Neuronal stem cell (in vitro differentiated cells): ENCODE measurements around the gene RNF114.

ENCODE experiments used
- DNase-seq: peaks from one replicate; pipeline ENCODE4 v3.0.0-alpha.2; 2013; ENCODE audit warnings: low spot score
- H2AFZ ChIP-seq: one replicate; pipeline ENCODE4 v1.6.1; 2013; ENCODE audit warnings: mild to moderate bottlenecking, low read length, inconsistent platforms
- H2AK5ac ChIP-seq: 2 replicates; pipeline ENCODE4 v1.6.1; 2013; ENCODE audit warnings: low read depth, mild to moderate bottlenecking, inconsistent platforms, low read length, moderate library complexity, mixed read lengths
- H2BK120ac ChIP-seq: 2 replicates; pipeline ENCODE4 v1.6.1; 2013; ENCODE audit warnings: low read depth, mild to moderate bottlenecking, inconsistent platforms, low read length, moderate library complexity, mixed read lengths
- H2BK12ac ChIP-seq: one replicate; pipeline ENCODE4 v1.6.1; 2013; ENCODE audit warnings: low read length, inconsistent platforms
- H2BK15ac ChIP-seq: 2 replicates; pipeline ENCODE4 v1.6.1; 2013; ENCODE audit warnings: mild to moderate bottlenecking, low read length, inconsistent platforms, mixed read lengths
- H2BK5ac ChIP-seq: one replicate; pipeline ENCODE4 v1.6.1; 2013; ENCODE audit warnings: inconsistent platforms, mild to moderate bottlenecking, low read length, moderate library complexity
- H3K14ac ChIP-seq: one replicate; pipeline ENCODE4 v1.6.1; 2013; ENCODE audit warnings: low read length, inconsistent platforms
- H3K18ac ChIP-seq: 2 replicates; pipeline ENCODE4 v1.6.1; 2013; ENCODE audit warnings: low read length, inconsistent platforms
- H3K23ac ChIP-seq: 2 replicates; pipeline ENCODE4 v1.6.1; 2013; ENCODE audit warnings: low read depth, mild to moderate bottlenecking, mixed read lengths, low read length, inconsistent platforms; ENCODE audit not compliant: poor library complexity
- H3K27ac ChIP-seq: replicated peaks from 3 replicates; pipeline ENCODE4 v1.5.1; 2013; ENCODE audit warnings: low read length, inconsistent platforms
- H3K27me3 ChIP-seq, 3 experiments: 2 replicates each; pipeline ENCODE4 v1.6.1; 2013; ENCODE audit warnings: low read length in 3 of 3, mild to moderate bottlenecking in 2 of 3, inconsistent platforms in 1 of 3, low read depth in 1 of 3, mixed read lengths in 1 of 3, moderate library complexity in 1 of 3; ENCODE audit not compliant: control insufficient read depth in 3 of 3, insufficient read depth in 3 of 3
- H3K36me3 ChIP-seq, 2 donors: replicated peaks in 1 of 2; 2 replicates each; pipeline ENCODE4 v1.6.1; 2013; ENCODE audit warnings: low read length in 2 of 2; ENCODE audit not compliant: control insufficient read depth in 2 of 2, insufficient read depth in 2 of 2
- H3K4ac ChIP-seq: 2 replicates; pipeline ENCODE4 v1.6.1; 2013; ENCODE audit warnings: inconsistent platforms, mild to moderate bottlenecking, low read length, moderate library complexity
- H3K4me1 ChIP-seq, 2 donors: 1 replicate in 1 of 2; 2 replicates in 1 of 2; pipeline ENCODE4 v1.6.1; 2013; ENCODE audit warnings: low read length in 2 of 2, low read depth in 1 of 2; ENCODE audit not compliant: control insufficient read depth in 2 of 2, insufficient read depth in 1 of 2
- H3K4me2 ChIP-seq: one replicate; pipeline ENCODE4 v1.6.1; 2013; ENCODE audit warnings: mild to moderate bottlenecking, low read length, inconsistent platforms; ENCODE audit not compliant: insufficient read depth, poor library complexity, severe bottlenecking
- H3K4me3 ChIP-seq, 2 donors: 2 replicates each; pipeline ENCODE4 v1.5.1; 2013; ENCODE audit warnings: low read length in 2 of 2, mild to moderate bottlenecking in 2 of 2, inconsistent platforms in 1 of 2, moderate library complexity in 1 of 2
- H3K79me1 ChIP-seq: one replicate; pipeline ENCODE4 v1.6.1; 2013; ENCODE audit warnings: low read depth, mild to moderate bottlenecking, inconsistent platforms, low read length, moderate library complexity
- H3K9ac ChIP-seq: one replicate; pipeline ENCODE4 v1.6.1; 2013; ENCODE audit warnings: mild to moderate bottlenecking, low read depth, low read length, inconsistent platforms; ENCODE audit not compliant: poor library complexity
- H3K9me3 ChIP-seq, 2 donors: replicated peaks in 1 of 2; 2 replicates each; pipeline versions ENCODE3 to v1.6.1; 2013; ENCODE audit warnings: low read length in 2 of 2, mild to moderate bottlenecking in 2 of 2, inconsistent platforms in 1 of 2, low read depth in 1 of 2, mixed read lengths in 1 of 2, moderate library complexity in 1 of 2; ENCODE audit not compliant: control insufficient read depth in 2 of 2, insufficient read depth in 1 of 2
- H4K8ac ChIP-seq: one replicate; pipeline ENCODE4 v1.6.1; 2013; ENCODE audit warnings: low read depth, mild to moderate bottlenecking, inconsistent platforms, low read length, moderate library complexity
- H4K91ac ChIP-seq: one replicate; pipeline ENCODE4 v1.6.1; 2013; ENCODE audit warnings: low read length, low read depth, mild to moderate bottlenecking, inconsistent platforms; ENCODE audit not compliant: poor library complexity
- WGBS, 2 donors: extraction: QIAGEN DNeasy Blood & Tissue Kit; methylation state at CpG; one replicate each; pipeline ENCODE4 v1.1.7; 2013; ENCODE audit warnings: missing lambda C conversion rate in 2 of 2, mixed read lengths in 1 of 2; ENCODE audit not compliant: insufficient read length in 2 of 2, insufficient replicate concordance in 1 of 2; ENCODE audit errors: extremely low coverage in 2 of 2; 5-methylcytosine and 5-hydroxymethylcytosine counted together

RNF114 gene

DNA sequence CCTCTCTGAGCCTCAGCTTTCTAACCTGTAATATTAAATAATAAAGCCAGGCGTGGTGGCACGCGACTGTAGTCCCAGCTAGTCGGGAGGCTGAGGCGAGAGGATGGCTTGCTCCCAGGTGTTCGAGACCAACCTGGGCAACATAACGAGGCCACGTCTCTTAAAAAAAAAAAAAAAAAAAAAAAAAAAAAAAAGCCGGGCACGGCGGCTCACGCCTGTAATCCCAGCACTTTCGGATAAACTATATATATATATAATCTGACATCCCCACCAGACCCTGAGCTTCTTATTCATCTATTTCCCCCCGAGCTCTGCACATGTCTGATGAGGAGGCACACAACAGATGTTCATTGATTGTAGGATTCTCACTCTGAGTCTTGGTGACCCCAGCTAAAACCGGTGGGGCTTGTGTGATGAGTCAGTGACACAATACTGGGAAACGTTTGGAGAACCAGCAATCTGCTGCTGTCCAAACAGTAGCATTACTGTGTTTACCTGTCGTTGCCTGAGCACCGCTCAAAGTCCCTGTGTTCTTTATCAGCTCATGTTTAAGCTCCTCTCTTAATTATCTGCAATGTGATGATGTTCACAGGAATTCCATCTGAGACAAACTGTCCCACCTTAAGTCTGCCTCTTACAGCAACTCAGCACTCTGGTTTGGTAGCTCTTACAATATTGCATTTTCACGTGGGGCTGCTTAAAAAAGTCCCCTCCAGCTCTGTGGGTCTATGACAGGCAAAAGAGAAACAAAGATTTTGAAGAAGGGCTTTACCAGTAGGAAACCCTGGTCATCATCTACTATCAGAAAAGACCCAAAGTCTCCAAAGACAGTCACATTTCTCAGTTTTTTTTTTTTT lies 19.8 kb upstream of the RNF114 start:
- no peak for DNase-seq
- no CpG with 5 or more reads among the region's 19 CpGs for WGBS, 2 donors
- Histone ChIP-seq H3K18ac (no peak overlapping the region), H3K23ac (no peak overlapping the region), H3K4me1 (peaks cover 6 to 8% of the 10 kb centered on the region in 2 donors), H3K9me3 (no peaks in the 10 kb centered on the region), H2BK5ac (no peak overlapping the region), H3K36me3 (no peaks in the 10 kb centered on the region), H3K4me3 (peak overlapping the region; percentile 86 to 93), H2BK120ac (no peak overlapping the region), H2BK12ac (no peak overlapping the region), H4K91ac (no peak overlapping the region), H2AK5ac (no peak overlapping the region), H3K14ac (no peak overlapping the region), H4K8ac (no peak overlapping the region), H2AFZ (peak overlapping the region; percentile 100), H2BK15ac (no peak overlapping the region), H3K4ac (no peak overlapping the region), H3K4me2 (peak overlapping the region; percentile 78), H3K9ac (no peak overlapping the region), H3K27me3 (no peaks in the 10 kb centered on the region), H3K79me1 (peaks cover 7% of the 10 kb centered on the region), H3K27ac (no peak overlapping the region)

DNA sequence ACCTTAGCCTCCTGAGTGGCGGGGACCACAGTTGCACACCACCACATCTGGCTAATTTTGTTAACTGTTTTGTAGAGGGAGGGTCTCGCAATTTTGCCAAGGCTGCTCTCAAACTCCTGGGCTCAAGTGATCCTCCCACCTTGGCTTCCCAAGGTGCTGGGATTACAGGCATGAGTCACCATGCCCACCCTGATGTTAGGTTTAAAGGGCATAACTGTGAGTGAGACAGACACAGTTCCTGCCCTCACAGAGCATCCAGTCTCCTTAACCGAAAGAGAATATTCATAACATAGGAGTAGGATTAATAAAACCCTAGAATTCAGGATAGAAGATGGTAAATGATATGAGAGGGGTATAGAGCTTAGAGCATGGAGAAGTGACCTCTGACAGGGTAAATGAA lies 17.8 kb upstream of the RNF114 start:
- no peak for DNase-seq
- no peak overlapping the region for H3K14ac ChIP-seq
- H2AK5ac ChIP-seq, result no peak overlapping the region
- no peak overlapping the region for H4K91ac ChIP-seq
- no peak overlapping the region for H4K8ac ChIP-seq
- no peak overlapping the region for H2AFZ ChIP-seq
- no peak overlapping the region for H3K27ac ChIP-seq
- H3K79me1 ChIP-seq, result peaks cover 6% of the 10 kb centered on the region
- H2BK5ac ChIP-seq, result no peak overlapping the region
- H3K23ac ChIP-seq, result no peak overlapping the region
- peaks cover 6 to 8% of the 10 kb centered on the region in 2 donors for H3K4me1 ChIP-seq
- no peak overlapping the region for H2BK15ac ChIP-seq
- no peak overlapping the region for H3K18ac ChIP-seq
- H3K9me3 ChIP-seq, result no peaks in the 10 kb centered on the region
- no peak overlapping the region for H2BK12ac ChIP-seq
- H3K4me3 ChIP-seq, result no peak overlapping the region
- no CpG with 5 or more reads among the region's 3 CpGs for WGBS, 2 donors
- H2BK120ac ChIP-seq, result no peak overlapping the region
- no peaks in the 10 kb centered on the region for H3K27me3 ChIP-seq
- no peak overlapping the region for H3K9ac ChIP-seq
- no peaks in the 10 kb centered on the region for H3K36me3 ChIP-seq
- no peak overlapping the region for H3K4ac ChIP-seq
- H3K4me2 ChIP-seq, result no peak overlapping the region

DNA sequence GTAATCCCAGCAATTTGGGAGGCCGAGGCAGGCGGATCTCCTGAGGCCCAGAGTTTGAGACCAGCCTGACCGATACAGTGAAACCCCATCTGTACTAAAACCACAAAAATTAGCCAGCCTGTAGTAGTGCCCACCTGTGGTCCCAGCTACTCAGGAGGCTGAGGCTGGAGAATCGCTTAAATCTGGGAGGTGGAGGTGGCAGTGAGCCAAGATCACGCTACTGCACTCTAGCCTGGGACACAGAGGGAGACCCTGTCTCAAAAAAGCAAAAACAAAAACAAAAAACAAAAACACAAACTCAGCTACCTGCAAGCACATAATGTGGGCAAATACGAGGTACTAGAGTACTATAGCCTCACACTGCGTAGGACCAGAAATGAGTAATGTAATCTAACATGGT lies 17.2 kb upstream of the RNF114 start:
- Histone ChIP-seq H3K9me3 (no peaks in the 10 kb centered on the region), H4K8ac (no peak overlapping the region), H3K4me3 (no peak overlapping the region), H3K23ac (no peak overlapping the region), H4K91ac (no peak overlapping the region), H2AFZ (no peak overlapping the region), H3K4ac (no peak overlapping the region), H3K36me3 (no peaks in the 10 kb centered on the region), H2BK120ac (no peak overlapping the region), H3K9ac (peak overlapping the region; percentile 32), H3K79me1 (peaks cover 6% of the 10 kb centered on the region), H2AK5ac (no peak overlapping the region), H3K27ac (no peak overlapping the region), H2BK5ac (no peak overlapping the region), H3K4me1 (peaks cover 5 to 6% of the 10 kb centered on the region in 2 donors), H3K27me3 (no peaks in the 10 kb centered on the region), H2BK15ac (no peak overlapping the region), H3K14ac (no peak overlapping the region), H2BK12ac (no peak overlapping the region), H3K4me2 (no peak overlapping the region), H3K18ac (no peak overlapping the region)
- no CpG with 5 or more reads among the region's 7 CpGs for WGBS, 2 donors
- no peak for DNase-seq

DNA sequence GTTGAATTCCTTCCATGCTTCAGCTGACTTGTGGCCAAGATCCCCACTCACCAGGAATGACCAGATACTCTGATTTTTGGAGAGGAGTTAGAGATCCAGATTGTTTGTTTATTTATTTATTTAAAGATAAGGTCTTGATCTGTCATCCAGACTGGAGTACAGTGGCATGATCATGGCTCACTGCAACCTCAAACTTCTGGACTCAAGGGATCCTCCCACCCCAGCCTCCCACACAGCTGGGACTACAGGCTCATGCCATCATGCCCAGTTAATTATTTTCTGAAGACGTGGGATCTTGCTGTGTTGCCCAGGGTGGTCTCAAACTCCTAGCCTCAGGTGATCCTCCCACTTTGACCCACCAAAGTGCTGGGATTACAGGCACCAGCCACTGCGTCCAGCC lies 16.7 kb upstream of the RNF114 start:
- no CpG with 5 or more reads among the region's 2 CpGs for WGBS, 2 donors
- Histone ChIP-seq H2BK120ac (no peak overlapping the region), H3K4ac (no peak overlapping the region)

More for the DNA sequence above, 16.7 kb upstream of the RNF114 start:
- peaks cover 6% of the 10 kb centered on the region for H3K79me1 ChIP-seq
- H3K36me3 ChIP-seq, result no peaks in the 10 kb centered on the region
- H2AFZ ChIP-seq, result no peak overlapping the region
- H3K23ac ChIP-seq, result no peak overlapping the region
- no peaks in the 10 kb centered on the region for H3K9me3 ChIP-seq
- H3K4me2 ChIP-seq, result no peak overlapping the region
- H4K91ac ChIP-seq, result no peak overlapping the region
- no peak overlapping the region for H4K8ac ChIP-seq
- no peak overlapping the region for H2BK15ac ChIP-seq
- no peak overlapping the region for H3K4me3 ChIP-seq
- no peak overlapping the region for H2BK12ac ChIP-seq
- H3K27me3 ChIP-seq, result no peaks in the 10 kb centered on the region
- DNase-seq, result no peak
- no peak overlapping the region for H3K18ac ChIP-seq
- no peak overlapping the region for H3K27ac ChIP-seq
- peaks cover 2 to 3% of the 10 kb centered on the region in 2 donors for H3K4me1 ChIP-seq
- H3K14ac ChIP-seq, result no peak overlapping the region
- H2AK5ac ChIP-seq, result no peak overlapping the region
- H3K9ac ChIP-seq, result no peak overlapping the region
- H2BK5ac ChIP-seq, result no peak overlapping the region
